ENCODE results near the gene CGNL1. TPM values are rescaled to one million over a fixed set of nuclear protein-coding genes. Genes with fewer than 3 reads are reported as not detected.

The CGNL1 gene
- total RNA-seq, 2 donors from 2014 or later, result 11.8 to 33.5 TPM

DNA sequence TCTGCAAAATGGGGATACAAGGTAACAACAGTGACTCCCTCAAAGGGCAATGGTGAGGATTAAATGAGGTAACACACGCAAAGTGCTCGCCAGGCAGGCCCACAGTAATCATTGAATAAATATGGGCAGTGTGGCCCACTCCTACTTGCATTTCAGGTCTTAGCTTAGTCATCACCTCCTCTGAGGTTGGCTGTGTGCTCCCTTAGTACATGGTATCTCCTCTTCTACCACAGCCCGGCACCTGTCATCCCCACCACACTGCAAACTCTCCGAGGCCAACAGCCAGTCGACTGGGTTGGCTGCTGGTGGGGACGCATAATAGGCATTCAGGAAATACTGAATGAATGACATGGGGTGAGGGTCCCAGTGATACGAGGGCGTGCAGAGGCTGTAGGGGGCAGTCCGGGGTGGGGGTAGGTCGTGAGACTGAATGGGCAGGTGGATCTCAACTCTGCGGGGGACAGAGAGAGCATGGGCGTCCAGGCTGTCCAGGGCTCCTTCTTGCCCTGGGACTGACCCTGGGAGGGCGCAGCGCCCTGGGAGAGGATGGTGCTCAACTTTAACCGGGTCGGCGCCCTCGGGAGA lies 215.0 kb downstream of the CGNL1 start:
- Histone ChIP-seq H3K9me3 (no peaks in the 10 kb centered on the region), H3K4me1 (ENCODE audit: control insufficient read depth in 1 of 2, low read depth in 2 of 2) (peaks cover 8 to 34% of the 10 kb centered on the region in 2 donors), H3K4me3 (peak overlapping the region; percentile 73), H3K27me3 (replicated peaks; ENCODE audit: insufficient read depth) (no peaks in the 10 kb centered on the region), H3K36me3 (no peaks in the 10 kb centered on the region), H3K27ac (no peak overlapping the region)
- DNase-seq (ENCODE audit: low spot score), result no peak
- no peak for ATAC-seq (ENCODE audit: insufficient number of reproducible peaks, low FRiP score, low read depth)
- TF ChIP-seq, protein P1, sequence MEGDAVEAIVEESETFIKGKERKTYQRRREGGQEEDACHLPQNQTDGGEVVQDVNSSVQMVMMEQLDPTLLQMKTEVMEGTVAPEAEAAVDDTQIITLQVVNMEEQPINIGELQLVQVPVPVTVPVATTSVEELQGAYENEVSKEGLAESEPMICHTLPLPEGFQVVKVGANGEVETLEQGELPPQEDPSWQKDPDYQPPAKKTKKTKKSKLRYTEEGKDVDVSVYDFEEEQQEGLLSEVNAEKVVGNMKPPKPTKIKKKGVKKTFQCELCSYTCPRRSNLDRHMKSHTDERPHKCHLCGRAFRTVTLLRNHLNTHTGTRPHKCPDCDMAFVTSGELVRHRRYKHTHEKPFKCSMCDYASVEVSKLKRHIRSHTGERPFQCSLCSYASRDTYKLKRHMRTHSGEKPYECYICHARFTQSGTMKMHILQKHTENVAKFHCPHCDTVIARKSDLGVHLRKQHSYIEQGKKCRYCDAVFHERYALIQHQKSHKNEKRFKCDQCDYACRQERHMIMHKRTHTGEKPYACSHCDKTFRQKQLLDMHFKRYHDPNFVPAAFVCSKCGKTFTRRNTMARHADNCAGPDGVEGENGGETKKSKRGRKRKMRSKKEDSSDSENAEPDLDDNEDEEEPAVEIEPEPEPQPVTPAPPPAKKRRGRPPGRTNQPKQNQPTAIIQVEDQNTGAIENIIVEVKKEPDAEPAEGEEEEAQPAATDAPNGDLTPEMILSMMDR (IDR thresholded peaks at IDR 0.05), result no peak

DNA sequence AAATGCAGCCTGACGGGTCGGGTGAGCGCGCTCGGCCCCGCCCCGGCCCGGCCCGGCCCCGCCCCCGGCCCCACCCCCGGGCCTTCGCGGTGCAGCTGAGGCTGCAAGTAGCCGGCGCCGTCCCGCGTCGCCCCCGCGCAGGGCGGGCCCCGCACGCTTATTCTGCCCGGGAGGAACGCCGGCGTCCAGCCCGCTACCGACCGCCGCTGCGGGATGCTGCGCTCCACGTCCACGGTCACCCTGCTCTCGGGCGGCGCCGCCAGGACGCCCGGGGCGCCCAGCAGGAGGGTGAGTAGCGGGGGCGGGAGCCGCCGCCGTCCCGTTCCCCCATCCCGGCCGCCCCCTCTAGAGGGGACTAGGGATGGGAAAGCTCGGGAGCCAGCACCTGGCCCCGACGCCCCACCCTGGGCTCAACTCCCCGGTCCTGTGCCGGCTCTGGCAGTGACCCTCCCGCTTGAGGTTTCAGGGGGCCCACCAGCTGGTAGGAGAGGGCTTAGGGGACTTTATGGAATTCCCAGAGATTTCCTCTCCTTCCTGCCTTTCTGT lies 215.6 kb downstream of the CGNL1 start, which contains the start of gene MYZAP:
MYZAP (plus strand) TSS at position 83 of the 546 bp plus-strand sequence; CDS start at position 214, 131 bp downstream.
- Histone ChIP-seq H3K27ac (peak within 1 kb of the TSS in 1 of 2 donors; percentile 6), H3K9me3 (no peaks in the 10 kb centered on the region), H3K4me1 (ENCODE audit: control insufficient read depth in 1 of 2, low read depth in 2 of 2) (peaks cover 8 to 34% of the 10 kb centered on the region in 2 donors), H3K36me3 (no peaks in the 10 kb centered on the region), H3K4me3 (peak within 1 kb of the TSS; percentile 73), H3K27me3 (replicated peaks; ENCODE audit: insufficient read depth) (no peaks in the 10 kb centered on the region)
- TF ChIP-seq, protein P1 (IDR thresholded peaks at IDR 0.05), result no peak
- DNase-seq (ENCODE audit: low spot score) (no peak), ATAC-seq (ENCODE audit: insufficient number of reproducible peaks, low FRiP score, low read depth) (no peak)

DNA sequence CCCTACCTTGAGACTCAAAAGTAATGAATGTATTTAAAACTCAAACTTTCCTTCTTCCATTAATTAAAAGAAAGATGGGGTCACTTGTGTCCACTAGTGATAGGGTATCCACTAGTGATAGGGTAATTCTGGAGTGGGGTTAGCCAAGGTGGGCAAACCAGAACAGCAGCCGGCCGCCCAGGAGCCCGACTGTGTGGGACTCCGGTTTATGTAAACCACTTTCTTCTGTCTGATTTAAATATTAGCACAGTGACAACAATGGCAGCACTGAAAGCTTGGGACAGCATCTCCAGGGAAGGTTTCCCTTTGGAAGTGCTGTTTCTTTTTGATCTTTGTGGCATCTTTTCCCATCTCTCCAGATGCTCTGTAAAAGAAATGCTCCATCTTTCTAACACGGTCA lies 216.1 kb downstream of the CGNL1 start:
- H3K27me3 ChIP-seq (replicated peaks; ENCODE audit: insufficient read depth), result no peaks in the 10 kb centered on the region
- peaks cover 8 to 34% of the 10 kb centered on the region in 2 donors for H3K4me1 ChIP-seq (ENCODE audit: control insufficient read depth in 1 of 2, low read depth in 2 of 2)
- ATAC-seq (ENCODE audit: insufficient number of reproducible peaks, low FRiP score, low read depth) (no peak), DNase-seq (ENCODE audit: low spot score) (no peak)
- TF ChIP-seq, protein P1 (IDR thresholded peaks at IDR 0.05), result no peak
- no peaks in the 10 kb centered on the region for H3K9me3 ChIP-seq
- no peak overlapping the region for H3K27ac ChIP-seq
- H3K4me3 ChIP-seq, result peak overlapping the region; percentile 73
- H3K36me3 ChIP-seq, result no peaks in the 10 kb centered on the region

DNA sequence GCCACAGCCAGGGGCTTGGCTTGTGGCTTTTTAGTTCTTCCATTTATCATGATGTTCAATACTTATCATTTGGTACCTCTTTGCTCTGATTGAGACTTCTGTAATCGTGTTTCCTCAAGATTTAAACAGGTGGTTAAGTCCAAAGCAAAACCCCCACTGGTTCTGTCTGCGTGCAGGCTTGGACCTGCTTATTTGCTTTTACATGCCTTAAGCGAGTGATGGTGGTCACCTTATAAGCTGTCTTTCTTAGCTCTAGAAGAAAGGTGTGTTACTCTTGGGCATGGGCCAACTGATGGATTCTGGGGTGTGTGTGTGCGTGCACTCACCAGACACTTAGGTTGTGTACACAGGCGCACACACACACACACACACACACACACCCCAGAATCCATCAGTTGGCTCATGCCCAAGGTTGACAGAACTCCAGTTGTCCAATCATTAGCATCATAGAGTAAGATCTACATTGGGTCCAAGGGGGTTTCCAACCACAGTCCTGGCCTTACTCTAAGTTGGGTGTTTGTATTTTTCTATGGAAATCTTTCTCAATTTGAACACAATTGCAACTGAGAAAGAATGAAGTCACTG lies 216.6 kb downstream of the CGNL1 start:
- no peak overlapping the region for H3K27ac ChIP-seq
- no peaks in the 10 kb centered on the region for H3K36me3 ChIP-seq
- ATAC-seq (ENCODE audit: insufficient number of reproducible peaks, low FRiP score, low read depth) (no peak), DNase-seq (ENCODE audit: low spot score) (no peak)
- no peaks in the 10 kb centered on the region for H3K9me3 ChIP-seq
- peaks cover 8 to 34% of the 10 kb centered on the region in 2 donors for H3K4me1 ChIP-seq (ENCODE audit: control insufficient read depth in 1 of 2, low read depth in 2 of 2)
- H3K27me3 ChIP-seq (replicated peaks; ENCODE audit: insufficient read depth), result no peaks in the 10 kb centered on the region
- H3K4me3 ChIP-seq, result no peak overlapping the region
- TF ChIP-seq, protein P1 (IDR thresholded peaks at IDR 0.05), result no peak

DNA sequence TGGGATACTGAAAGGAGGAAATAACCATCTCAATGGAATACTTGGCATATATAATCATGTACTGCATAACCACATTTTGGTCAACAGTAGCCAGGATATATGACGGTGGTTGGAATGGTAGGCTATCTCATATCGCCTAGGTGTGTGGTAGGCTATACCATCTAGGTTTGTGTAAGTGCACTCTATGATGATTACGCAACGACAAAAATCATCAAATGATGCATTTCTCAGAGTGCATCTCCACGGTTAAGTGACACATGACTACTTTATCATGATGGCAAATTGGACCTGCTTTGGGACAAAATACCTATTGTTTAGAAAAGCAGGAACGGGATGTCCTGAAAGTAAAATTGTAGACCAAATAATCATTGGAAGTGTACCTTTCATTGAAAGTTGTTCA lies 218.2 kb downstream of the CGNL1 start:
- Histone ChIP-seq H3K36me3 (no peaks in the 10 kb centered on the region), H3K4me3 (no peak overlapping the region), H3K27me3 (replicated peaks; ENCODE audit: insufficient read depth) (no peaks in the 10 kb centered on the region), H3K4me1 (ENCODE audit: control insufficient read depth in 1 of 2, low read depth in 2 of 2) (peaks cover 11 to 28% of the 10 kb centered on the region in 2 donors), H3K27ac (no peak overlapping the region), H3K9me3 (no peaks in the 10 kb centered on the region)
- ATAC-seq (ENCODE audit: insufficient number of reproducible peaks, low FRiP score, low read depth) (no peak), DNase-seq (ENCODE audit: low spot score) (no peak)
- TF ChIP-seq, protein P1 (IDR thresholded peaks at IDR 0.05), result no peak
